Kidney epithelial cell (primary cell): ENCODE results near the gene ADRA1B. TPM values are rescaled to one million over a fixed set of nuclear protein-coding genes. Genes with fewer than 3 reads are reported as not detected.

Experiments
- DNase-seq: peaks from one replicate; pipeline ENCODE4 v3.0.0-alpha.2; 2010; ENCODE audit warnings: low read depth
- H3K27me3 ChIP-seq: 2 replicates; pipeline ENCODE4 v1.6.0; 2011; ENCODE audit warnings: low read length; ENCODE audit not compliant: control insufficient read depth, insufficient read depth
- H3K36me3 ChIP-seq: 2 replicates; pipeline ENCODE4 v1.5.1; 2011; ENCODE audit warnings: low read length; ENCODE audit not compliant: control insufficient read depth, insufficient read depth
- H3K4me3 ChIP-seq: 2 replicates; pipeline ENCODE4 v1.5.1; 2011; ENCODE audit warnings: low read depth, mild to moderate bottlenecking, control low read depth, low read length
- total RNA-seq: library from RNA; depleted of rRNA; stranded (reverse); fragments of >200 nt; gene quantifications from 2 replicates; pipeline ENCODE4 v1.2.3, GENCODE V29; 2015
- TF ChIP-seq, protein P1 (sequence below): IDR thresholded peaks from 2 replicates; pipeline ENCODE4 v1.5.1; 2011; ENCODE audit warnings: mild to moderate bottlenecking, moderate library complexity, low read length, control low read depth, inconsistent platforms; ENCODE audit not compliant: insufficient read depth, poor library complexity, severe bottlenecking

ADRA1B gene
- total RNA-seq, 1 donor from 2014 or later, result 2.9 TPM

DNA sequence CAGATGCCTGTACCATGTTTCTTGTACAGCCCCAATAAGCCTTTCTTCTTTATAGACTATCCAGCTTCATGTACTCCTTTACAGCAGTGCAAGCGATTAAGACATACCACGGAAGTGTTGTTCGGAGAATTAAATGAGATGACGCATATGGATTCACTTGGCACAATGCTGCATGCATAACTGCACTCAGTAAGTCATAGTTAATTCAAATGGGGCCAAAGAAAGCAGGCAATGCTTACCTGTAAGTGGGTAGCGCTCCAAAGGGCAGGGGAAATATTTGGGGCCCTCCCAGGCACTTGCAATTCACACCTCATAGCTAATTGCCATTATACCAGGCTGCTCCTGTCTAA is 7.7 kb upstream of the ADRA1B start:
- no peaks in the 10 kb centered on the region for H3K27me3 ChIP-seq
- no peak for DNase-seq
- H3K4me3 ChIP-seq, result no peak overlapping the region
- H3K36me3 ChIP-seq, result no peaks in the 10 kb centered on the region
- TF ChIP-seq, protein P1, sequence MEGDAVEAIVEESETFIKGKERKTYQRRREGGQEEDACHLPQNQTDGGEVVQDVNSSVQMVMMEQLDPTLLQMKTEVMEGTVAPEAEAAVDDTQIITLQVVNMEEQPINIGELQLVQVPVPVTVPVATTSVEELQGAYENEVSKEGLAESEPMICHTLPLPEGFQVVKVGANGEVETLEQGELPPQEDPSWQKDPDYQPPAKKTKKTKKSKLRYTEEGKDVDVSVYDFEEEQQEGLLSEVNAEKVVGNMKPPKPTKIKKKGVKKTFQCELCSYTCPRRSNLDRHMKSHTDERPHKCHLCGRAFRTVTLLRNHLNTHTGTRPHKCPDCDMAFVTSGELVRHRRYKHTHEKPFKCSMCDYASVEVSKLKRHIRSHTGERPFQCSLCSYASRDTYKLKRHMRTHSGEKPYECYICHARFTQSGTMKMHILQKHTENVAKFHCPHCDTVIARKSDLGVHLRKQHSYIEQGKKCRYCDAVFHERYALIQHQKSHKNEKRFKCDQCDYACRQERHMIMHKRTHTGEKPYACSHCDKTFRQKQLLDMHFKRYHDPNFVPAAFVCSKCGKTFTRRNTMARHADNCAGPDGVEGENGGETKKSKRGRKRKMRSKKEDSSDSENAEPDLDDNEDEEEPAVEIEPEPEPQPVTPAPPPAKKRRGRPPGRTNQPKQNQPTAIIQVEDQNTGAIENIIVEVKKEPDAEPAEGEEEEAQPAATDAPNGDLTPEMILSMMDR, result no peak

- DNase-seq, result no peak
- Histone ChIP-seq H3K36me3 (no peaks in the 10 kb centered on the region), H3K4me3 (no peak overlapping the region), H3K27me3 (no peaks in the 10 kb centered on the region)
- TF ChIP-seq, protein P1, result no peak
Observed at GRCh38 chr5:159909126-159909525, 7.2 kb upstream of the ADRA1B start.

DNA sequence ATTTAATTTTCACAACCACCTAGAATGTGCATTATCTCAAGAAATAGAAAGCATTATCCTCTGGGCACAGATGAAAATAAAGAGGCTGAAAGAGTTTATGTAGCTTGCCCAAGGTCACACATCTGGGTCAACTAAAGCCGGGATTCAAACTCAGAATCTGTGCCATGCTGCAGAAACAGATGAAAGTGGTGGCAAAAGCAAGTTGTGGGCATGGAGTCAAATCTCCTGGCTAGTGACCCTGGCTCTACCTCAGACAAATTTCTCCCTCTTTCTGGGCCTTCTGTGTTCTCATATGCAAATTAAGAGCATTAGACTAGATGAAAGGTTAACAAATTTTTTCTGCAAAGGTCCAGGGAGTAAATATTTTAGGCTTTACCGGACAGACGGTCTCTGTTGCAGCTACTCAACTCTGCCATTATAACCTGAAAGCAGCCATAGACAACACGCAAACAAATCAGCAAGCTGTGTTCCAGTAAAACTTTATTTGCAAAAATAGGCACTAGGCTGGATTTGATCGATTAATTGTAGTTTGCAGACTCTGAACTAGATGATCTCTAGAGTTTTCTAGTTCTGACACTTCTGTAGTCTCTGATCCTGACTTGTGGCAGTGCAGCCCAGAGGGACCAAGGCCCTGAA is 6.0 kb upstream of the ADRA1B start:
- Histone ChIP-seq H3K4me3 (no peak overlapping the region), H3K36me3 (no peaks in the 10 kb centered on the region), H3K27me3 (no peaks in the 10 kb centered on the region)
- TF ChIP-seq, protein P1, result no peak
- DNase-seq, result no peak

DNA sequence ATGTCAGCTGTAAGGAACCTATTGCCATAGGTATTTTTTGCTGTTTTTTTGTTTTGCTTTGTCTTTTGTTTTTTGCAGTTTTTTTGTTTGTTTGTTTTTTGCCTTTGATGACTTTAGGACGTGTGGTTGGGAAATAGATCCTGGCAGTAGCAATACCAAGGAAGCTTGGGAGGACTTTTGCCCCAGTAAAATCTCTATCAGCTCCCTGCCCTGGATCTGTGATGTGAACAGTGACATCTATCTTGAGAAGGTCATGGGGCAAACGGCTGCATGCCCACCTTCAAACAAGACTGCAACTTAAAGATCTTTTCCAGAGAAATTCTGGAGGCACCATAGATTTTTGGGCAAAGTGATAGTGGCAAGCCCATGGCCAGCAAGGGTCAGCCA is 5.4 kb upstream of the ADRA1B start:
- H3K27me3 ChIP-seq, result no peaks in the 10 kb centered on the region

DNA sequence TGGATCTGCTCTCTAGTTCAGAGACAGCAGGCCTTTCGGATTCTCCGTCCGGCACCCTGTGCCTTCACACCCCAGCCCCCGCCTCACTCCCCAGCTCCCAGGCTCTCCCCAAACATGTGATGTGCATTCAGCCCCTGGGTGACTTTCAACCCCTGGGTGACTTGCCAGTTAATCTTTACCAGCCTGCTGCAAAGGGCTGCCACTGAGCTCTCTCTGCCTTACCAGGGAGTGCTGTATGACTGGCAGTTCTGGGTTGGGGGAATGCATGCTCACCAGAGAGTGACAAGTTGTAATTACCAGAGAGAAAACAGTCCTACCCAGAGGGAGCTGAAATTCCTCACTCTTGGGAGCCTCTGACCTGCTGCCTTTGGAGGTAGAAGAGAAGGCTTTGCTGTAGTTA is 4.9 kb upstream of the ADRA1B start:
- peak; percentile 67 for DNase-seq
- TF ChIP-seq, protein P1, result no peak
- Histone ChIP-seq H3K4me3 (no peak overlapping the region), H3K27me3 (no peaks in the 10 kb centered on the region), H3K36me3 (no peaks in the 10 kb centered on the region)

More for the DNA sequence above, 5.4 kb upstream of the ADRA1B start:
- TF ChIP-seq, protein P1, result no peak
- no peak overlapping the region for H3K4me3 ChIP-seq
- H3K36me3 ChIP-seq, result no peaks in the 10 kb centered on the region
- DNase-seq, result no peak

GRCh38 chr5:159912033-159912800 is 4.1 kb upstream of the ADRA1B start:
- DNase-seq, result peak; percentile 57
- TF ChIP-seq, protein P1, result no peak
- H3K36me3 ChIP-seq, result no peaks in the 10 kb centered on the region
- no peaks in the 10 kb centered on the region for H3K27me3 ChIP-seq
- no peak overlapping the region for H3K4me3 ChIP-seq
